VCaP (cell line): Measurements from ENCODE around the gene GPC3.

Experiments
- H3K27ac ChIP-seq: fragments of 450-650 bp; 2 replicates; pipeline ENCODE4 v1.5.1; 2017
- TF ChIP-seq, protein P1 (sequence below): fragments of 450-650 bp; conservative IDR thresholded peaks from 2 replicates; pipeline ENCODE4 v1.5.1; 2017; ENCODE audit warnings: mild to moderate bottlenecking, moderate library complexity

The GPC3 gene

DNA sequence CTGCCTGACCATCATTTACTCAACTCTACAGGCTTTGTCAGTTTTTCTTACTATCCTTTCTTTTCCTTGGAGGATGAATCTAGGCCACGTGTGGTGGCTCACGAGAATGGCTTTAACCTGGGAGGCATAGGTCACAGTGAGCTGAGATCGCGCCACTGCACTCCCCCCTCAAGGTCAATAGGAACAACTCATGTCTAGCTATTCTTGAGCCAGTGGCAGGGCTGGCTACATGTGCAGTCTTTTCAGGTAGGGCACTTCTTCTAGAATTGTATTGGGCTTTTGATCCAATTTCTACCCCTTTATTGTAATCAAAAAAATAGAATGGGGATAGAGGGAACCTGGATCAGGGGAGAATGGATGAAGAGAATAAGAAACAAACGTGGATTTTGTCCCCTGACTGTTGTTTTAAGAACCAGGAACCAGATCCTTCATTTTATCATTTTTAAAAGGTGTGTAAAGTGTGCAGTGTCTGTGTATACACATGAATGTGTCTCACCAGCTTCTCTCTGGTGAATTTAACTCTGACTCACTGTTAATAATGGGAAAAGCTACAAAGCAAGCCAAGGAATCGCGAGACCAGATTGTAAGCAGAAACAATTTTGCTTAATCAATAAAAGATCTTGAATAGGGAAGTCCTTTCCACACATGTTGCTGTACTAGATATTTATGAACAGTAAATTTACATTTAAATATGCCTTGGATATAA is 286.2 kb downstream of the GPC3 start:
- TF ChIP-seq, protein P1, sequence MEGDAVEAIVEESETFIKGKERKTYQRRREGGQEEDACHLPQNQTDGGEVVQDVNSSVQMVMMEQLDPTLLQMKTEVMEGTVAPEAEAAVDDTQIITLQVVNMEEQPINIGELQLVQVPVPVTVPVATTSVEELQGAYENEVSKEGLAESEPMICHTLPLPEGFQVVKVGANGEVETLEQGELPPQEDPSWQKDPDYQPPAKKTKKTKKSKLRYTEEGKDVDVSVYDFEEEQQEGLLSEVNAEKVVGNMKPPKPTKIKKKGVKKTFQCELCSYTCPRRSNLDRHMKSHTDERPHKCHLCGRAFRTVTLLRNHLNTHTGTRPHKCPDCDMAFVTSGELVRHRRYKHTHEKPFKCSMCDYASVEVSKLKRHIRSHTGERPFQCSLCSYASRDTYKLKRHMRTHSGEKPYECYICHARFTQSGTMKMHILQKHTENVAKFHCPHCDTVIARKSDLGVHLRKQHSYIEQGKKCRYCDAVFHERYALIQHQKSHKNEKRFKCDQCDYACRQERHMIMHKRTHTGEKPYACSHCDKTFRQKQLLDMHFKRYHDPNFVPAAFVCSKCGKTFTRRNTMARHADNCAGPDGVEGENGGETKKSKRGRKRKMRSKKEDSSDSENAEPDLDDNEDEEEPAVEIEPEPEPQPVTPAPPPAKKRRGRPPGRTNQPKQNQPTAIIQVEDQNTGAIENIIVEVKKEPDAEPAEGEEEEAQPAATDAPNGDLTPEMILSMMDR: no peak
- no peak overlapping the region for H3K27ac ChIP-seq

GRCh38 chrX:133698298-133698697 is 287.1 kb downstream of the GPC3 start:
- H3K27ac ChIP-seq: no peak overlapping the region
- TF ChIP-seq, protein P1: no peak; the same call in 1 of the 2 replicates

GRCh38 chrX:133697656-133698055 is 287.7 kb downstream of the GPC3 start:
- TF ChIP-seq, protein P1: no peak
- H3K27ac ChIP-seq: no peak overlapping the region

GRCh38 chrX:133689997-133690599 is 295.3 kb downstream of the GPC3 start:
- H3K27ac ChIP-seq: no peak overlapping the region
- TF ChIP-seq, protein P1: no peak

DNA sequence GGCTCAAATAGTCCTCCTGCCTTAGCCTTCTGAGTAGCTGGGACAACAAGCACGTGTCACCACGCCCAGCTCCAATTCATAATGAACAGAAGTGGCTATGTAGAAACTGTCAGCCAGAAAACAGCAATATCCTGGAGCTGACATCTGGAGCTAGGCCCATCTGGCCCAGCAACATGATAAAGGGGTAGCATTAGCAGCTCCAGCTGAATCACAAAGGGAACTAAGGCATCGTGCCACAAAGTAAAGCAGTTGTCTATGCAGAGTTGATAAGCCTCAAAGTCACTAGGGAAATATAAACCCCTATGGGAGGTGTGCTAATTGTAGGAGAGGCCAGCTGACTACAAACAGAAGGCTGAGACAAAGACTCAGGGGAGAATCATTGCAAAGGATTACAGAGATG is 299.6 kb downstream of the GPC3 start:
- TF ChIP-seq, protein P1: no peak
- H3K27ac ChIP-seq: no peak overlapping the region

GRCh38 chrX:133681897-133682296 is 303.5 kb downstream of the GPC3 start:
- TF ChIP-seq, protein P1: no peak
- no peak overlapping the region for H3K27ac ChIP-seq

DNA sequence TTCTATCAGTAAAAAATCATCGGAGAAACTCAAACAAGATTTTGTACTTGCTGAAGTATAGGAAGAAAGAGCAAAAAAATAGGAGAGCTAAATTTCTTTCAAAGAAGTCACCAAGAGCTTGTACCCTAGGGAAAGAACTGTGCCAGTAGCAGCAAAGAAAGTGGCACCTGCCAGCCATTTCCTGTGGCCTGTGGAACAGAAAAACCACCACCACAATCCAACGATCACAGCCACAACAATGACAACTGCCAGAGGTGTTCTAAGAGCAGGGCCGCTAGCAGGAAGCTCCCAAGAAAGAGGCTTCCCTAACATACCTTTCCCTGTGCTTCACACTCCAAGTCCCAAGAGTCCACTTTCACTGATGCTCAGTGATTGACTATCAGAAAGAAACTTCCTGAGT is 304.0 kb downstream of the GPC3 start:
- TF ChIP-seq, protein P1: no peak
- H3K27ac ChIP-seq: no peak overlapping the region
